GM12878 (cell line): ENCODE measurements around the gene LTA. TPM values are rescaled to one million over a fixed set of nuclear protein-coding genes. Genes with fewer than 3 reads are reported as not detected.
A peak's percentile ranks its signal among the peaks of the same experiment; 100 is the strongest.

ENCODE experiments used
- ATF2 ChIP-seq: IDR thresholded peaks from 2 replicates; pipeline ENCODE4 v1.6.1; 2012; ENCODE audit warnings: low read length, inconsistent platforms
- CEBPZ ChIP-seq: fragments of 150-350 bp; IDR thresholded peaks from 2 replicates; pipeline ENCODE4 v1.6.1; 2016; ENCODE audit warnings: low read depth, low read length
- FOS ChIP-seq: IDR thresholded peaks from 3 replicates; pipeline ENCODE4 v1.6.1; 2011; ENCODE audit warnings: borderline replicate concordance; ENCODE audit not compliant: insufficient read length; ENCODE audit errors: extremely low read depth
- GABPA ChIP-seq: IDR thresholded peaks from 2 replicates; pipeline ENCODE4 v1.6.1; 2014; ENCODE audit warnings: antibody characterized with exemption, low read depth, mild to moderate bottlenecking, inconsistent platforms
- NBN ChIP-seq: fragments of 450-650 bp; IDR thresholded peaks from 2 replicates; pipeline ENCODE4 v1.6.1; 2016
- NFXL1 ChIP-seq: fragments of 450-650 bp; IDR thresholded peaks from 2 replicates; pipeline ENCODE4 v1.6.1; 2017; ENCODE audit warnings: antibody characterized with exemption, mild to moderate bottlenecking, borderline replicate concordance
- RAD21 ChIP-seq: IDR thresholded peaks from 2 replicates; pipeline ENCODE4 v1.6.1; 2011; ENCODE audit warnings: mild to moderate bottlenecking, low read depth, low read length, moderate library complexity; ENCODE audit not compliant: insufficient read depth
- RAD51 ChIP-seq: fragments of 450-650 bp; IDR thresholded peaks from 2 replicates; pipeline ENCODE4 v1.6.1; 2016; ENCODE audit warnings: moderate library complexity, mild to moderate bottlenecking, inconsistent platforms
- REST ChIP-seq: IDR thresholded peaks from 2 replicates; pipeline ENCODE4 v1.6.1; 2012; ENCODE audit warnings: mild to moderate bottlenecking, low read depth, low read length
- SP1 ChIP-seq: IDR thresholded peaks from one replicate; pipeline ENCODE4 v1.6.1; 2011; ENCODE audit warnings: low read depth, low read length
- ZNF207 ChIP-seq: fragments of 450-650 bp; IDR thresholded peaks from 2 replicates; pipeline ENCODE4 v1.6.1; 2014; ENCODE audit warnings: antibody characterized with exemption, mild to moderate bottlenecking, borderline replicate concordance
- ZNF217 ChIP-seq: fragments of 450-650 bp; IDR thresholded peaks from 2 replicates; pipeline ENCODE4 v1.6.1; 2017; ENCODE audit warnings: antibody characterized with exemption, mild to moderate bottlenecking
- polyA plus RNA-seq, 11 experiments: library from polyadenylated mRNA; depleted of rRNA in 4 of 11; unstranded in 6 of 11; stranded (reverse) in 5 of 11; fragments of >200 nt; fragmentation: Nextera tagmentation in 4 of 11; fragmentation: Illumina TruSeq in 1 of 11; extraction: Ambion mirVana in 4 of 11; extraction: Trizol in 1 of 11; gene quantifications; 1 replicate in 1 of 11; 2 replicates in 10 of 11; pipeline versions ENCODE4 v1.2.1 to v1.2.3, GENCODE V29; 2011 to 2016; ENCODE audit warnings: inconsistent platforms in 2 of 11, missing spikeins in 2 of 11, low read depth in 1 of 11
- total RNA-seq, 4 experiments: library from RNA; depleted of rRNA in 3 of 4; stranded (reverse); fragments of >200 nt in 3 of 4; fragmentation: Illumina TruSeq in 1 of 4; extraction: Trizol in 1 of 4; gene quantifications; 2 replicates each; pipeline versions ENCODE4 v1.2.1 to v1.2.3, GENCODE V29; 2013 to 2021
- TF ChIP-seq, protein P1 (sequence below): fragments of 450-650 bp; IDR thresholded peaks from 2 replicates; pipeline ENCODE4 v1.6.1; 2016; ENCODE audit warnings: mild to moderate bottlenecking, moderate library complexity, borderline replicate concordance
- TF ChIP-seq, protein P2 (sequence below), 3 experiments: IDR thresholded peaks in 2 of 3; conservative IDR thresholded peaks in 1 of 3; 2 replicates each; pipeline ENCODE4 v1.5.1; 2011; ENCODE audit warnings: low read depth in 3 of 3, low read length in 3 of 3, mild to moderate bottlenecking in 3 of 3, control low read depth in 2 of 3, moderate library complexity in 2 of 3, inconsistent platforms in 1 of 3, mixed read lengths in 1 of 3; ENCODE audit not compliant: control insufficient read depth in 2 of 3, insufficient read depth in 1 of 3; ENCODE audit errors: extremely low read depth in 1 of 3

The LTA gene
- total and polyA plus RNA-seq, 10 of the 15 experiments (the other 5 are each of a cell fraction or from before 2014, with no cell fraction given), result 27.5 to 100 (median 75.1) TPM

DNA sequence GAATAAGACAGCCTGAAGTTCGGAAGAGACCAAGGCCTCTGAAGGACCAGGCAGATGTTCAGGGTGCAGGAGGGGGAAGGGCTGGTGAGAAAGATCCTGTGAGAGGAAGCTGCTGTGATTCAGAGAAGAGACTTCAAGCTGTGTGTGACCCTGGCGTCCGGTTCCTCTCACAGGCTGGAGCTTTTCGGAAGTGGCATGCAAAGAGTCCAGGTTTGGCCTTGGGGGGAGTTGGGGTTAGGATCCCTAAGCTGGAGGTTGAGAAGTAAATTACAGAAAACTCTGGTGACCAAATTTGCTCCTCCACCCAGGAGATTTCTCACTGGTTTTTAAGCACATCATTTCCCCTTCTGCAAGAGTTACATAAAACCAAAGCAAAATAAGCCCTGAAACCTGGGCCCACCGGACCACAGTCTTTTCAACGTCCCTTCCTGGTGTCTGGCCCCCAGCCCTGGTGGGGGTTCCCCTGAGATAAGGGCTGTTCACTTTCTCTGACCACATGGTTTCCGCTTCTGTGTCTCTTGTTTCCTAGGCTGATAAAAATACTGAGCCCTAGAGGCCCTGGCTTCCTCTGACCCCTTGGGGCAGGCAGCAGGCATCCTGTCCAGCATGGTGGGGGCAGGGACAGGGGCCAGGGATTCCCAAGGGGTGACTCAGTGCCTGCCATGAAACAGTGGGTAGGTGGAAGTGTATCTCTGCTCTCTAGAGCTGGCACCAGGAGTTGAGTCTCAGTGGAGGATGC lies 12.0 kb upstream of the LTA start (continued):
- TF ChIP-seq REST, result peak; percentile 32; the same call in 1 of the 2 replicates
- no peak for TF ChIP-seq FOS
- TF ChIP-seq, protein P1, sequence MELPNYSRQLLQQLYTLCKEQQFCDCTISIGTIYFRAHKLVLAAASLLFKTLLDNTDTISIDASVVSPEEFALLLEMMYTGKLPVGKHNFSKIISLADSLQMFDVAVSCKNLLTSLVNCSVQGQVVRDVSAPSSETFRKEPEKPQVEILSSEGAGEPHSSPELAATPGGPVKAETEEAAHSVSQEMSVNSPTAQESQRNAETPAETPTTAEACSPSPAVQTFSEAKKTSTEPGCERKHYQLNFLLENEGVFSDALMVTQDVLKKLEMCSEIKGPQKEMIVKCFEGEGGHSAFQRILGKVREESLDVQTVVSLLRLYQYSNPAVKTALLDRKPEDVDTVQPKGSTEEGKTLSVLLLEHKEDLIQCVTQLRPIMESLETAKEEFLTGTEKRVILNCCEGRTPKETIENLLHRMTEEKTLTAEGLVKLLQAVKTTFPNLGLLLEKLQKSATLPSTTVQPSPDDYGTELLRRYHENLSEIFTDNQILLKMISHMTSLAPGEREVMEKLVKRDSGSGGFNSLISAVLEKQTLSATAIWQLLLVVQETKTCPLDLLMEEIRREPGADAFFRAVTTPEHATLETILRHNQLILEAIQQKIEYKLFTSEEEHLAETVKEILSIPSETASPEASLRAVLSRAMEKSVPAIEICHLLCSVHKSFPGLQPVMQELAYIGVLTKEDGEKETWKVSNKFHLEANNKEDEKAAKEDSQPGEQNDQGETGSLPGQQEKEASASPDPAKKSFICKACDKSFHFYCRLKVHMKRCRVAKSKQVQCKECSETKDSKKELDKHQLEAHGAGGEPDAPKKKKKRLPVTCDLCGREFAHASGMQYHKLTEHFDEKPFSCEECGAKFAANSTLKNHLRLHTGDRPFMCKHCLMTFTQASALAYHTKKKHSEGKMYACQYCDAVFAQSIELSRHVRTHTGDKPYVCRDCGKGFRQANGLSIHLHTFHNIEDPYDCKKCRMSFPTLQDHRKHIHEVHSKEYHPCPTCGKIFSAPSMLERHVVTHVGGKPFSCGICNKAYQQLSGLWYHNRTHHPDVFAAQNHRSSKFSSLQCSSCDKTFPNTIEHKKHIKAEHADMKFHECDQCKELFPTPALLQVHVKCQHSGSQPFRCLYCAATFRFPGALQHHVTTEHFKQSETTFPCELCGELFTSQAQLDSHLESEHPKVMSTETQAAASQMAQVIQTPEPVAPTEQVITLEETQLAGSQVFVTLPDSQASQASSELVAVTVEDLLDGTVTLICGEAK, result no peak; the same call in 1 of the 2 replicates
- no peak for TF ChIP-seq CEBPZ
- peak; percentile 60 for TF ChIP-seq SP1
- TF ChIP-seq GABPA, result peak; percentile 57; the same call in 1 of the 2 replicates
- TF ChIP-seq, protein P2, sequence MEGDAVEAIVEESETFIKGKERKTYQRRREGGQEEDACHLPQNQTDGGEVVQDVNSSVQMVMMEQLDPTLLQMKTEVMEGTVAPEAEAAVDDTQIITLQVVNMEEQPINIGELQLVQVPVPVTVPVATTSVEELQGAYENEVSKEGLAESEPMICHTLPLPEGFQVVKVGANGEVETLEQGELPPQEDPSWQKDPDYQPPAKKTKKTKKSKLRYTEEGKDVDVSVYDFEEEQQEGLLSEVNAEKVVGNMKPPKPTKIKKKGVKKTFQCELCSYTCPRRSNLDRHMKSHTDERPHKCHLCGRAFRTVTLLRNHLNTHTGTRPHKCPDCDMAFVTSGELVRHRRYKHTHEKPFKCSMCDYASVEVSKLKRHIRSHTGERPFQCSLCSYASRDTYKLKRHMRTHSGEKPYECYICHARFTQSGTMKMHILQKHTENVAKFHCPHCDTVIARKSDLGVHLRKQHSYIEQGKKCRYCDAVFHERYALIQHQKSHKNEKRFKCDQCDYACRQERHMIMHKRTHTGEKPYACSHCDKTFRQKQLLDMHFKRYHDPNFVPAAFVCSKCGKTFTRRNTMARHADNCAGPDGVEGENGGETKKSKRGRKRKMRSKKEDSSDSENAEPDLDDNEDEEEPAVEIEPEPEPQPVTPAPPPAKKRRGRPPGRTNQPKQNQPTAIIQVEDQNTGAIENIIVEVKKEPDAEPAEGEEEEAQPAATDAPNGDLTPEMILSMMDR (IDR thresholded peaks at IDR 0.05 in 2 of 3, conservative IDR thresholded peaks at IDR 0.05 in 1 of 3; ENCODE audit: control insufficient read depth in 2 of 3, extremely low read depth in 1 of 3, insufficient read depth in 1 of 3, low read depth in 3 of 3, low read length in 3 of 3), result 0 out of 6 replicates have a peak, but pooled peaks of 1 of the 3 experiments have one; percentile 2
- TF ChIP-seq NBN, result peak; percentile 52; the same call in 1 of the 2 replicates
- peak; percentile 1; the same call in 1 of the 2 replicates for TF ChIP-seq RAD21
- no peak for TF ChIP-seq RAD51
- TF ChIP-seq ZNF207, result no peak
- peak; percentile 88 for TF ChIP-seq ATF2
- TF ChIP-seq NFXL1, result no peak
- no peak for TF ChIP-seq ZNF217
